Sigmoid colon (tissue), 4 donors: ENCODE results near the gene TTLL13.
"Not testable (repeated sequence)": the region's sequence is repeated elsewhere in the genome, so short reads cannot be mapped to it uniquely, and the experiment has no call there.

Source experiments
- CTCF ChIP-seq, 4 experiments: fragments of 450-650 bp in 3 of 4; fragments of 200-600 bp in 1 of 4; IDR thresholded peaks; one replicate each; pipeline ENCODE4 v1.5.1; 2016 to 2019; ENCODE audit warnings: antibody characterized with exemption in 4 of 4, mild to moderate bottlenecking in 3 of 4, moderate library complexity in 2 of 4
- POLR2AphosphoS5 ChIP-seq, 4 donors: sonication (generic); formaldehyde crosslinking; IDR thresholded peaks; one replicate each; pipeline ENCODE4 v1.6.1; 2017; ENCODE audit warnings: antibody characterized with exemption in 4 of 4

DNA sequence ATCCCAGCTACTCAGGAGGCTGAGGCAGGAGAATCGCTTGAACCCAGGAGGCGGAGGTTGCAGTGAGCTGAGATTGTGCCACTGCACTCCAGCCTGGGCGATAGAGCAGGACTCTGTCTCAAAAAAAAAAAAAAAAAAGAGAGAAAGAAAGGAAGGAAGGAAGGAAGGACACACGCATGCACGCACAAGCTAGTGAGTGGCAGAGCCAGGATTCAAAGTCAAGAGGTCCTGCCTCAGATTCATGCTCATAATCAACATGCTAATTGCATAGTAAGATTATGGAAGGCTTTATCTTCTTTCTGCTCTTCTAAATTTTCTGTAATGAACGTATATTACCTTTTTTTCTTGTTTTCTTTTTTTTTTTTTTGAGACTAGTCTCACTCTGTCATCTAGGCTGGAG, 11.4 kb downstream of the TTLL13 start:
- TF ChIP-seq CTCF, POLR2AphosphoS5 (IDR thresholded peaks at IDR 0.05): not testable (repeated sequence)
